Lung (tissue), 12 donors: ENCODE results near the gene SNX30. TPM values are rescaled to one million over a fixed set of nuclear protein-coding genes. Genes with fewer than 3 reads are reported as not detected.

Experiments used
- ATAC-seq: fragments of 200-7000 bp; cut with Tn5 transposase; one replicate; pipeline ENCODE4 v1.9.1; 2020; ENCODE audit warnings: moderate number of reproducible peaks; ENCODE audit not compliant: insufficient read depth, low FRiP score
- DNase-seq, 3 donors: peaks; one replicate each; pipeline ENCODE4 v3.0.0-alpha.2; 2013 to 2017
- H3K27ac ChIP-seq, 2 donors: one replicate each; pipeline ENCODE4 v1.5.1; 2013; ENCODE audit warnings: mild to moderate bottlenecking in 2 of 2, moderate library complexity in 2 of 2, control low read depth in 1 of 2, inconsistent platforms in 1 of 2, low read depth in 1 of 2, low read length in 1 of 2
- H3K27me3 ChIP-seq, 3 donors: one replicate each; pipeline ENCODE4 v1.5.1; 2013; ENCODE audit warnings: low read length in 2 of 3; ENCODE audit not compliant: control insufficient read depth in 3 of 3, insufficient read depth in 3 of 3
- H3K36me3 ChIP-seq, 4 donors: one replicate each; pipeline ENCODE4 v1.5.1; 2013; ENCODE audit warnings: low read length in 4 of 4, mild to moderate bottlenecking in 1 of 4, moderate library complexity in 1 of 4; ENCODE audit not compliant: control insufficient read depth in 4 of 4, insufficient read depth in 4 of 4
- H3K4me1 ChIP-seq, 5 donors: one replicate each; pipeline ENCODE4 v1.5.1; 2013; ENCODE audit warnings: low read length in 5 of 5, mild to moderate bottlenecking in 2 of 5, moderate library complexity in 1 of 5; ENCODE audit not compliant: control insufficient read depth in 5 of 5, insufficient read depth in 5 of 5
- H3K4me3 ChIP-seq: one replicate; pipeline ENCODE4 v1.5.1; 2013; ENCODE audit warnings: mild to moderate bottlenecking, control low read depth, moderate library complexity
- H3K9ac ChIP-seq, 2 donors: one replicate each; pipeline ENCODE4 v1.5.1; 2013; ENCODE audit warnings: low read length in 2 of 2, control low read depth in 1 of 2; ENCODE audit not compliant: insufficient read depth in 1 of 2
- H3K9me3 ChIP-seq, 4 donors: one replicate each; pipeline ENCODE4 v1.5.1; 2013; ENCODE audit warnings: low read length in 3 of 4, mild to moderate bottlenecking in 1 of 4, moderate library complexity in 1 of 4; ENCODE audit not compliant: control insufficient read depth in 4 of 4, insufficient read depth in 3 of 4
- WGBS, 2 donors: extraction: QIAGEN DNeasy Blood & Tissue Kit; methylation state at CpG; one replicate each; pipeline ENCODE4 v1.1.7; 2013; 5-methylcytosine and 5-hydroxymethylcytosine counted together
- polyA plus RNA-seq, 2 donors: library from polyadenylated mRNA; stranded (reverse); fragments of 200-250 nt; gene quantifications; one replicate each; pipeline ENCODE4 v1.2.1, GENCODE V29; 2013
- total RNA-seq, 2 donors: library from RNA; depleted of rRNA in 1 of 2; stranded (reverse); fragments of >200 nt in 1 of 2; gene quantifications; one replicate each; pipeline ENCODE4 v1.2.1, GENCODE V29; 2014 to 2021
- TF ChIP-seq, protein P1 (sequence below): IDR thresholded peaks from 2 replicates; pipeline ENCODE4 v1.5.1; 2012; ENCODE audit warnings: mild to moderate bottlenecking; ENCODE audit errors: control extremely low read depth, extremely low read depth
- donor health status: control.
- donor health status: control.
- donor health status: Bipolar disorder and iron deficiency.
- donor health status: healthy.
- donor health status: DM: yes; HTN: yes; CAD: no.

Gene SNX30
- total and polyA plus RNA-seq, 4 donors: 13.7 to 63.1 (median 35.8) TPM

DNA sequence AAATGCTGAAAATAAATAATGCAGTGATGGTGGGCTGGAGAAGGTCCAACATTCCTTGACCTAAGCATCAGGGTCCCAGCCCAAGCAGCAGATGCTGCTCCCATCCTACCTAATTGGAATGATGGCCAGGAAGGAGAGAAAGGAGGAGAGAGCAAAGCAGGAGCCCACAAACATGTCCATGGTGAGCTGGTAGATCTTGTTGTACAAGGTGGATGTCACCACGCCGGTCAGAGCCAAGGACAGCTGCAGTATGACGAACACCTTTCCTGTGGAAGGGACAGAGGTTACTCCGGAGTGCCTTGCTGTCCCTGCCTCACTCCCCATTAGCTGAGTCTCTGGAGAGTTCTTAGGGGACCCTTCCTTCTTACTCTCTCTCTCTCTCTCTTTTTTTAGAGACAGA is 135.8 kb downstream of the SNX30 start:
- TF ChIP-seq, protein P1, sequence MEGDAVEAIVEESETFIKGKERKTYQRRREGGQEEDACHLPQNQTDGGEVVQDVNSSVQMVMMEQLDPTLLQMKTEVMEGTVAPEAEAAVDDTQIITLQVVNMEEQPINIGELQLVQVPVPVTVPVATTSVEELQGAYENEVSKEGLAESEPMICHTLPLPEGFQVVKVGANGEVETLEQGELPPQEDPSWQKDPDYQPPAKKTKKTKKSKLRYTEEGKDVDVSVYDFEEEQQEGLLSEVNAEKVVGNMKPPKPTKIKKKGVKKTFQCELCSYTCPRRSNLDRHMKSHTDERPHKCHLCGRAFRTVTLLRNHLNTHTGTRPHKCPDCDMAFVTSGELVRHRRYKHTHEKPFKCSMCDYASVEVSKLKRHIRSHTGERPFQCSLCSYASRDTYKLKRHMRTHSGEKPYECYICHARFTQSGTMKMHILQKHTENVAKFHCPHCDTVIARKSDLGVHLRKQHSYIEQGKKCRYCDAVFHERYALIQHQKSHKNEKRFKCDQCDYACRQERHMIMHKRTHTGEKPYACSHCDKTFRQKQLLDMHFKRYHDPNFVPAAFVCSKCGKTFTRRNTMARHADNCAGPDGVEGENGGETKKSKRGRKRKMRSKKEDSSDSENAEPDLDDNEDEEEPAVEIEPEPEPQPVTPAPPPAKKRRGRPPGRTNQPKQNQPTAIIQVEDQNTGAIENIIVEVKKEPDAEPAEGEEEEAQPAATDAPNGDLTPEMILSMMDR: no peak
- Histone ChIP-seq H3K4me1 (peaks cover 0 to 13% (median 0%) of the 10 kb centered on the region in 5 donors), H3K36me3 (no peaks in the 10 kb centered on the region), H3K9me3 (peaks cover 0 to 4% (median 0%) of the 10 kb centered on the region in 4 donors), H3K27me3 (peaks cover 0 to 8% (median 3%) of the 10 kb centered on the region in 3 donors), H3K9ac (no peak overlapping the region), H3K27ac (no peak overlapping the region), H3K4me3 (no peak overlapping the region)
- ATAC-seq: no peak
- no peak for DNase-seq
- 91 to 92% methylated on average over 4 of the region's 4 CpGs for WGBS, 2 donors

DNA sequence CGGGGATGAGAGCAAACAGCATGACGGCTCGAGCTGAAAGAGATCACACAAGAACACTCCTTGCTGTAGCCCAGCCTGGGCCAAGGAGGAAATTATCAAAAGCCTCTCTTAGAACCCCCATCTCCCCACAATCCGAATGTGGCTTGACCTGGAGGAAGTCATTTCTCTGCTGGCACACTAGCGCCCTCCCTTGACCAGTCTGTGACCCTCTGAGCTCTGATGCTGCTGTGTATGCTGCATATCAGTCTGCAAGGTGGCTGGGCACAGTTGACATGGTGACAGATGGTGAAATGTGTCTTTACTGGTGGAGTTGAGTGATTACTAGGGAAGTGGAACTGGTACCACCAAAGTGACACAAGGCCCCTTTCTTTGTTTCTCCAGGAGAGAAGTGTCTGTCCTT is 136.8 kb downstream of the SNX30 start:
- Histone ChIP-seq H3K4me3 (no peak overlapping the region), H3K9me3 (peaks cover 0 to 4% (median 0%) of the 10 kb centered on the region in 4 donors), H3K36me3 (no peaks in the 10 kb centered on the region), H3K4me1 (peaks cover 0 to 13% (median 0%) of the 10 kb centered on the region in 5 donors), H3K27me3 (peaks cover 0 to 11% (median 3%) of the 10 kb centered on the region in 3 donors), H3K27ac (no peak overlapping the region), H3K9ac (no peak overlapping the region)
- 52 to 54% methylated on average over 5 of the region's 5 CpGs for WGBS, 2 donors
- ATAC-seq (no peak), DNase-seq (no peak)
- TF ChIP-seq, protein P1: no peak

DNA sequence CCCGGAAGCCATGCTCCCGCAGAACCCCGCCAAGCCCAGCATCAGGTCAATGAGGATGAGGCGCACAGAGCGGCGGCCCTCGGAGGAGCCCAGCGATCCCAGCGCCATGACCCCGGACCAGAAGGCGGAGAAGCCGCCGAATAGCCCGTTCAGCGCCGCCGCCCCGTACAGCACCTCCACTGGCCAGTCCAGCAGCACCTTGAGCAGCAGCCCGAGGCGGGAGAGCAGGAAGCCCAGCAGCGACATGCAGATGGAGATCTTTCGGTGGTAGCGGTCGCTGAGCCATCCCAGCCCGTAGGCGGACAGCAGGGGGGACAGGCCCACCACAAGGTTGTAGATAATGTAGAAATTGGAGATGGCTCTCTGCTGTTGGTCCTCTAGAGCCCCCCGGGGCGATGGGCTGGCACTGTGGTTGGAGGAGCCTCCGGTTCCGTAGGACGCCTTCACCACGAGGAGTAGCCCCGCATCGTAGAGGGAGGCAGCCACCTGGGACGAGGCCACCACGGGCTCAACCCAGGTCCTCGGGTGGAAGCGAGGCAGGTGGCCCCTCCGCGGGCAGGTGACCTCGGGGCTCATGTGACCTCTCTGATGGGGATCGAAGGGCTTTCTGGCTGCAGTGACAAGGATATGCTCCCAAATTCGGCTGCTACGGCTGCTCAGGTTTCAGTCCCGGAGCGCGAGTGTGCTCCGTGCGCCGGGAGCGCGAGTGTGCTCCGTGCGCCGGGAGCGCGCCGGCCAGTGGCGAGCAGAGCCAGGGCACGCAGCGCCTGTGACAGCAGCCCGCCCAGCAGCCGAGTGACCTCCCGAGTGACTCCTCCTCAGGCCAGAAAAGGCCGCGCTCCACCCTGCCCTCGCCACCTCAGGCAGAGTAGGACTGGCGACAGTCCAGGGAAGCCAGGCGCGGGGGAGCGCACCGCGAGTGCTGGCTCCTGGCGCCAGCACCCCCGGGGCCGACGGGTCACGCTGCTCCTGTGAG is 139.8 kb downstream of the SNX30 start, which contains the start of gene SLC46A2:
SLC46A2 (minus strand) TSS at position 771 of the 976 bp plus-strand sequence; CDS start at position 576, 195 bp downstream.
- H3K27ac ChIP-seq: no peak within 1 kb of the TSS
- no peak within 1 kb of the TSS for H3K9ac ChIP-seq
- ATAC-seq: peak; percentile 77
- peaks cover 0 to 12% (median 0%) of the 10 kb centered on the region in 5 donors for H3K4me1 ChIP-seq
- H3K27me3 ChIP-seq: peaks cover 0 to 11% (median 3%) of the 10 kb centered on the region in 3 donors
- TF ChIP-seq, protein P1: no peak
- H3K9me3 ChIP-seq: peaks cover 0 to 4% (median 0%) of the 10 kb centered on the region in 4 donors
- no peaks in the 10 kb centered on the region for H3K36me3 ChIP-seq
- peak within 1 kb of the TSS; percentile 21 for H3K4me3 ChIP-seq
- WGBS, 2 donors: 9 to 12% methylated on average over 76 to 78 of the region's 78 CpGs
- peak in 2 of 3 donors; percentile 22 to 38 for DNase-seq
